Mucosa of descending colon (tissue), 3 donors: ENCODE measurements around the gene IL17B. TPM values are rescaled to one million over a fixed set of nuclear protein-coding genes. Genes with fewer than 3 reads are reported as not detected.

Source experiments
- ATAC-seq: fragments of 200-7000 bp; cut with Tn5 transposase; one replicate; pipeline ENCODE4 v1.9.1; 2020; ENCODE audit warnings: mild to moderate bottlenecking, moderate library complexity
- DNase-seq, 3 donors: peaks; one replicate each; pipeline ENCODE4 v3.0.0-alpha.2; 2020
- H3K36me3 ChIP-seq: fragments of 200-600 bp; one replicate; pipeline ENCODE4 v1.8.0; 2021; ENCODE audit warnings: low read depth, mild to moderate bottlenecking
- H3K4me1 ChIP-seq: fragments of 200-600 bp; one replicate; pipeline ENCODE4 v1.8.0; 2021; ENCODE audit warnings: low read depth, mild to moderate bottlenecking
- H3K4me3 ChIP-seq: fragments of 200-600 bp; one replicate; pipeline ENCODE4 v1.8.0; 2021; ENCODE audit warnings: mild to moderate bottlenecking
- H3K9me3 ChIP-seq: fragments of 200-600 bp; one replicate; pipeline ENCODE4 v1.8.0; 2021; ENCODE audit warnings: mild to moderate bottlenecking
- intact Hi-C, 2 donors: fragments of 100-400 bp; cut with DNase I in 1 of 2; cut with micrococcal nuclease in 1 of 2; formaldehyde crosslinking; loops; one replicate each; pipeline versions ENCODE4 v1.11.0 to v1.11.1; 2022; cut with DNase I, micrococcal nuclease
- total RNA-seq, 3 donors: library from RNA; stranded (reverse); fragmentation: NEBNext Ultra II Directional in 2 of 3; extraction: Animal tissue kit (Norgen Biotek cat#: 25700) in 2 of 3; gene quantifications; one replicate each; pipeline versions ENCODE4 v1.2.1 to v1.2.4, GENCODE V29; 2021 to 2023
- TF ChIP-seq, protein P1 (sequence below): fragments of 200-600 bp; IDR thresholded peaks from one replicate; pipeline ENCODE4 v1.8.0; 2022; ENCODE audit warnings: antibody characterized with exemption, mild to moderate bottlenecking
- donor health status: DM: no; HTN: no; CAD: no; lungs with moderate emphysema.
- donor health status: DM: no; HTN: no; CAD: no.
- donor health status: DM: no; HTN: yes; CAD: no.

The IL17B gene
- total RNA-seq, 3 donors from 2014 or later = 0.92 TPM; not detected in 2

DNA sequence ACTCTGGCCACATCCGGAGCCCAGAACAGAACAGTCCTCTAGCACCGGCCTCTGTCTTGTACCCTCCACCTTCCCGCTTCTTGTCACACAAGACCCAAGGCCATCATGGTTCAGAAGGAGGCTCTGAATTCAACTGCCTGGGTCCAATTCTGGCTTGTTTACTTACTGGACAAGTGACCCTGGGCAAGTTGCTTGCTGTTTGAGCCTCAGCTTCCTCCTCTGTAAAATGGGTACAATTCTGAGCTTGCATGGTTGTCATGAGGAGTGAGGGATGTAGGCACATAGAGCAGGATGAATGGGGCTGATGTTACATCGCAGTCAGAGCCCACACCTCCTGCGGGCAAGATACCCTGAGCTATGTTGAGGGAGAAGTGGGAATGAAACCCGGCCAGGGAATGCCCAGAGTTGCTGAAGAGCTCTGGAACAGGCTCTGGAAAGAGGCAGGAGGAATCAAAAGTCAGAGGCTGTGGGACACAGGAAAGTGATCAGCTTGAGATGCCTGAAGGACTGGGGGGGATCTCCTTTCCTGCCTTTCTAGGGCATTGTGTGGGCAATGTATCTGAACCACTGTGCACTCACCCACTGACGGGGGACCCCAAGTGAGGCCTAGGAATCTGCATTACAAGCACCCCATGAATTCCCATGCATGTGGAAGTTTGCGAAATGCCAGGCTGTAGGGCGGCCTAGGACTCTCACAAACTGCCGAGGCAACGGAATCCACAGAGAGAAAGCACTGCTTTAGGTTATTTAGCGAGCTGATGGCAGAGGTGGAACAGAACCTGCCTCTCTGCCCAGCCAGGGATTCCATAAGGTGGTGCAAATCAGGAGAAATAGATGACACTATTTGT is 29.4 kb upstream of the IL17B start:
- no peaks in the 10 kb centered on the region for H3K36me3 ChIP-seq

DNA sequence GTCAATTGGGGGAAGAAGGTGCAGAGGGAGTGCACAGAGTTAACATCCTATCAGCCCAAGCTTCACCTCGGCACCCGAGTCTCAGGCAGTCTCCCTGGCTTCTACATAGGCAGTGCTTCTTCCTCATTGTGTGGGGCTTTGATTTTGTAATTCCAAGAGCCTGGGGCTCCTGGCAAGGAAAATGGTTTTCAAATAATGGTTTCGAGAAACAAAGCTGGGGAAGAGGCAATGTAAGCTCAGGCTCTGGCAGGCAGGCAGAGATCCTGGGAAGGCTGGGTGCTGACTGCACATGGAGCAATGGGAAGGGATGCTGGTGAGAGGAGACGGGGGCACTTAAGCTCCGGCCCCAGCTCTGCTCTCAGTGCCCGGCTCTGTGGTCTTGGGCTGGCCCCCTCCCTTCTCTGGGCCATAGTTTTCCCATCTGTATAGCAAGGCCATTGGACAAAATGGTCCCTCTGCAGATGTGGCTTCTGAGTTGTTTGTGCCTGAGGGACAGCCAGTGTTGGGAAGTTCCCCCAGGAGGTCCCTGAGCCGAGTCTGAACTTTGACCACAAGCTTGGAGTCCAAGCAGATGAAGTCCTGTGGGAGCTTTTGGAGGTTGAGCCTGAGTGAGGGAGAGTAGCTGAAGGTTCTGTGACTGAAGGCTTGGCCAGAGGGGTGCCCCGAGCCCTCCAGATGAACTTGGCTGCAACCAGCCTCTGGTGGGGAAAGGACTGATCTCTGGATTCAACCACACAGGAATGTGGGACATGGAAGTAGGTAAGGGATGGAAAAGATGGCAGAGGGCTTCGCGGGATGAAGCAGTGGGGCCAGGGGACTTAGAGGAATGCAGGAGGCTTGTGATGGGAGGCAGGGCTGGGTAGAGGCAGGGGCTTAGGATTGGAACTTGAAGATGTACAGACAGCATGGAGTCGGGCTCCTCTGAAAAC is 28.5 kb upstream of the IL17B start:
- intact Hi-C loops = no loop called here
- Histone ChIP-seq H3K9me3 (no peaks in the 10 kb centered on the region), H3K4me3 (peak overlapping the region; percentile 24), H3K36me3 (no peaks in the 10 kb centered on the region), H3K4me1 (no peaks in the 10 kb centered on the region)
- TF ChIP-seq, protein P1, sequence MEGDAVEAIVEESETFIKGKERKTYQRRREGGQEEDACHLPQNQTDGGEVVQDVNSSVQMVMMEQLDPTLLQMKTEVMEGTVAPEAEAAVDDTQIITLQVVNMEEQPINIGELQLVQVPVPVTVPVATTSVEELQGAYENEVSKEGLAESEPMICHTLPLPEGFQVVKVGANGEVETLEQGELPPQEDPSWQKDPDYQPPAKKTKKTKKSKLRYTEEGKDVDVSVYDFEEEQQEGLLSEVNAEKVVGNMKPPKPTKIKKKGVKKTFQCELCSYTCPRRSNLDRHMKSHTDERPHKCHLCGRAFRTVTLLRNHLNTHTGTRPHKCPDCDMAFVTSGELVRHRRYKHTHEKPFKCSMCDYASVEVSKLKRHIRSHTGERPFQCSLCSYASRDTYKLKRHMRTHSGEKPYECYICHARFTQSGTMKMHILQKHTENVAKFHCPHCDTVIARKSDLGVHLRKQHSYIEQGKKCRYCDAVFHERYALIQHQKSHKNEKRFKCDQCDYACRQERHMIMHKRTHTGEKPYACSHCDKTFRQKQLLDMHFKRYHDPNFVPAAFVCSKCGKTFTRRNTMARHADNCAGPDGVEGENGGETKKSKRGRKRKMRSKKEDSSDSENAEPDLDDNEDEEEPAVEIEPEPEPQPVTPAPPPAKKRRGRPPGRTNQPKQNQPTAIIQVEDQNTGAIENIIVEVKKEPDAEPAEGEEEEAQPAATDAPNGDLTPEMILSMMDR = no peak
- DNase-seq (no peak), ATAC-seq (no peak)

More for the DNA sequence above, 29.4 kb upstream of the IL17B start:
- DNase-seq (no peak), ATAC-seq (no peak)
- intact Hi-C loops = no loop called here
- H3K4me3 ChIP-seq = peak overlapping the region; percentile 24
- TF ChIP-seq, protein P1 = no peak
- H3K4me1 ChIP-seq = no peaks in the 10 kb centered on the region
- H3K9me3 ChIP-seq = no peaks in the 10 kb centered on the region

DNA sequence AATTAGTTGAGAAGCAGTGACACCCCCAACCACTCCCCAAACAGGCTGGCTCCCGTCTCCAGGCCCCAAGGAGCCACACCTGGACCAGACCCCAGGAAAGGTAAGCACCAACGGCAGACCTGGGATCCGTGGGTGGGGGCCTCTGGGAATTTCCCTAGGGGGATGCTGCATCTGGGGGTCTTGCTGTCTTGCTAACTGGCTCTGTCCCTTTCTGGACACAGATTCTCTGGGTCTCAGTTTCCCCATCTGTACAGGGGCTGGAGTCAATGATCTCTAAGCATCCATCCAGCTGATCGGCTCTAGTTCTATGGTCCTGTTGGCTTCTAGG is 27.9 kb upstream of the IL17B start:
- intact Hi-C loops = no loop called here
- Histone ChIP-seq H3K4me3 (peak overlapping the region; percentile 14), H3K36me3 (no peaks in the 10 kb centered on the region), H3K4me1 (no peaks in the 10 kb centered on the region), H3K9me3 (no peaks in the 10 kb centered on the region)
- TF ChIP-seq, protein P1 = no peak
- no peak for ATAC-seq
- DNase-seq = no peak

DNA sequence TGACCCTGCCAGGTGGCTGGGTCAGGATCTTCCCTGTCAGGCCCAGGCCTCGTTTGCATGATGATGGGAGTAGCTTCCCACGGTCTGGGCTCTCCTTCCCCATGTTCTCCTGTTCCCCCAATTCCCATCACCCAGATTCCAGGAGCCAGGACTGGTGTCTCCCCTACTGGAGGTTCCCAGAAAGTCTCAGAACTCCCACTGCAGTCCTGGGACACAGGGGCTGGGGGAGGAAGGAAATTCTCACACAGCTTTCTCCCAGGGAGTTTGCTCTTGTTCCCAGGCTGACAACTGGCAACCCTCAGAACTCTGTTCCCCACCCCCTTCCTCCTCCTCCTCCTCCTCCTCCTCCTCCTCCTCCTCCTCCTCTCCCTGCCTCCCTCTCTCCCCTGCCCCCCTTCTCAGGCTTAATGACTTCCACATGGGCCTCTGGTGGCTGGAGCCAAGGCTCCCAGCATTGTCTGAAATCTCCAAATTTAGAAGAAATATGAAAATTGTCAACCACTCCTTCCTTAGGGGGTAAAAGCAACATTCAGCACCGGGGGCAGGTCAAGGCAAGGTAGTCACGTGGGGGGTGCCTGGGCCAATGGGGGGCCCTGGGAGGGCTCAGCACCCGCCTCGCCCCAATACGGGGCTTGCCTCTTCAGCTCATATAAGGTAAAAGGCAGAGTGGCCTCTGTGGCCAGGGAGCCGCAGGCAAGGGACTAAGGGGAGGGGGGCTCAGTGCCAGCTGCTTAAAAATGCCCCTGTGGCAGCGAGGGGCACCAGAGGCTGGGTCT is 27.3 kb upstream of the IL17B start:
- no peaks in the 10 kb centered on the region for H3K9me3 ChIP-seq
- DNase-seq = peak; percentile 48 to 73 (median 66)
- no peak overlapping the region for H3K4me3 ChIP-seq
- TF ChIP-seq, protein P1 = no peak
- no peaks in the 10 kb centered on the region for H3K36me3 ChIP-seq
- H3K4me1 ChIP-seq = no peaks in the 10 kb centered on the region
- intact Hi-C loops = no loop called here
- peak; percentile 60 for ATAC-seq

DNA sequence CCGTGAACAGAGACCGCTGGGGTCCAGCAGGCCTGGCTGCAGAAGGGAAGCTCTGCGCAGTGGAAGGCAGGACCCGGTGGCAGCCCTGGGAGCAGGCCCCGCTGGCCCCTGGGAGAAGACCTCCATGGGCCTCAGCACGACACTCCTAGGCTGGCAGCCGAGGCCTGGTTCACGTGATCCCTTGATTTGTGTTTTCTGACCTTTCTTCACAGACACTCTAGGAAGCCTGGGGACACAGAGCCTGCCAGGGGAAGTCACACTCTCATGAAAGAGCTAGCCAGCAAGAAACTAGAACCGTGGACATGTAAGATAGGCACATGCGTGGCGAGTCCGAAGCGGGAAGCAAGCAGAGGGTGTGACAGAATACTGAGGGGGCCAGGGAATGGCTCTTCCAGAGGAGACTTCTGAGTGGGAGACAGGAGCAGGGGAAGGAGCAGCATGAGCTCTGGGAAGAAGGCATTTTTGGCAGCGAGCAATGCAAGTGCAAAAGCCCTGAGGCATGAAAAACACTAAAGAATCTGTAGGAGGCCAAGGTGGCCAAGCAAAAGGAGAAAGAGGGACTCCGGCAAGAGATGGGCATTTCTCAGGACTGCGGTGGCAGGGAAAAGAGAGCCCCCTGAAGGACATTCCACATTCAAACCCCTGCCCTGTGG is 26.6 kb upstream of the IL17B start:
- intact Hi-C loops = no loop called here
- H3K4me1 ChIP-seq = no peaks in the 10 kb centered on the region
- DNase-seq = no peak

More for the DNA sequence above, 26.6 kb upstream of the IL17B start:
- TF ChIP-seq, protein P1 = no peak
- Histone ChIP-seq H3K4me3 (no peak overlapping the region), H3K36me3 (no peaks in the 10 kb centered on the region), H3K9me3 (no peaks in the 10 kb centered on the region)
- no peak for ATAC-seq
